Glomerular visceral epithelial cell (primary cell): Measurements from ENCODE around the gene UBE2D2.

ENCODE experiments used
- DNase-seq: peaks from one replicate; pipeline ENCODE4 v3.0.0-alpha.2; 2016; ENCODE audit errors: extremely low spot score

Gene UBE2D2

GRCh38 chr5:139648205-139649081, 87.3 kb downstream of the UBE2D2 start, which contains the start of gene CXXC5:
Gene CXXC5, plus strand, starts transcription at chr5:139648349. Its CDS starts 32,175 bp downstream, at chr5:139680524.
- peak; percentile 93 for DNase-seq

GRCh38 chr5:139649082-139649991, 88.2 kb downstream of the UBE2D2 start:
- DNase-seq = no peak

GRCh38 chr5:139650031-139650688, 89.0 kb downstream of the UBE2D2 start:
- no peak for DNase-seq

GRCh38 chr5:139650689-139651042, 89.5 kb downstream of the UBE2D2 start:
- no peak for DNase-seq

GRCh38 chr5:139651043-139651834, 90.1 kb downstream of the UBE2D2 start:
- DNase-seq = peak; percentile 70

GRCh38 chr5:139651853-139652787, 91.0 kb downstream of the UBE2D2 start:
- DNase-seq = peak; percentile 99

- DNase-seq = peak; percentile 63
Measured at GRCh38 chr5:139652788-139653241, 91.7 kb downstream of the UBE2D2 start.

- DNase-seq = peak; percentile 37
Measured at GRCh38 chr5:139653616-139654015, 92.5 kb downstream of the UBE2D2 start.

GRCh38 chr5:139654464-139654863, 93.3 kb downstream of the UBE2D2 start:
- DNase-seq = no peak

GRCh38 chr5:139654871-139655491, 93.8 kb downstream of the UBE2D2 start:
- DNase-seq = no peak

GRCh38 chr5:139655727-139656271, 94.7 kb downstream of the UBE2D2 start:
- peak; percentile 74 for DNase-seq

GRCh38 chr5:139657363-139658321, 96.5 kb downstream of the UBE2D2 start:
- DNase-seq = peak; percentile 77

- DNase-seq = peak; percentile 73
Measured at GRCh38 chr5:139658501-139658927, 97.4 kb downstream of the UBE2D2 start.

- peak; percentile 90 for DNase-seq
Measured at GRCh38 chr5:139658928-139659667, 98.0 kb downstream of the UBE2D2 start.

GRCh38 chr5:139659695-139660101, 98.6 kb downstream of the UBE2D2 start:
- no peak for DNase-seq

- DNase-seq = peak; percentile 92
Measured at GRCh38 chr5:139660105-139660922, 99.2 kb downstream of the UBE2D2 start.
